HepG2 (cell line): ENCODE results near the gene LIPC. TPM values are rescaled to one million over a fixed set of nuclear protein-coding genes. Genes with fewer than 3 reads are reported as not detected.

Experiments used
- ARNT ChIP-seq: fragments of 450-650 bp; IDR thresholded peaks from 2 replicates; pipeline ENCODE4 v1.6.1; 2017
- ATRX ChIP-seq: sonication (generic); formaldehyde crosslinking; IDR thresholded peaks from 2 replicates; pipeline ENCODE4 v1.4.0; 2020; ENCODE audit warnings: missing genetic modification reagents, borderline replicate concordance
- CHD2 ChIP-seq: IDR thresholded peaks from 2 replicates; pipeline ENCODE4 v1.6.1; 2011; ENCODE audit warnings: low read depth, low read length, improper control_type of control experiment
- FOXA1 ChIP-seq, 2 experiments: fragments of 450-650 bp in 1 of 2; sonication (generic) in 1 of 2; formaldehyde crosslinking in 1 of 2; IDR thresholded peaks; 2 replicates each; pipeline versions ENCODE4 v1.4.0 to v1.6.1; 2016 to 2020; ENCODE audit warnings: missing genetic modification reagents in 1 of 2
- HNF4A ChIP-seq: sonication (generic); formaldehyde crosslinking; IDR thresholded peaks from 2 replicates; pipeline ENCODE4 v1.4.0; 2020; ENCODE audit warnings: missing genetic modification reagents
- IRF2 ChIP-seq: IDR thresholded peaks from 2 replicates; pipeline ENCODE4 v1.6.1; 2018; ENCODE audit warnings: missing genetic modification reagents, missing compliant biosample characterization
- KDM4B ChIP-seq: sonication (generic); formaldehyde crosslinking; IDR thresholded peaks from 2 replicates; pipeline ENCODE4 v1.4.0; 2020; ENCODE audit warnings: missing genetic modification reagents
- SIN3B ChIP-seq: fragments of 150-350 bp; IDR thresholded peaks from 2 replicates; pipeline ENCODE4 v1.6.1; 2014; ENCODE audit warnings: low read length
- TERF1 ChIP-seq: sonication (generic); formaldehyde crosslinking; IDR thresholded peaks from 2 replicates; pipeline ENCODE4 v1.8.0; 2022; ENCODE audit warnings: mild to moderate bottlenecking, missing genetic modification reagents, moderate library complexity
- WIZ ChIP-seq: sonication (generic); formaldehyde crosslinking; IDR thresholded peaks from 2 replicates; pipeline ENCODE4 v1.5.1; 2020; ENCODE audit warnings: mild to moderate bottlenecking, missing genetic modification reagents
- ZBTB25 ChIP-seq: IDR thresholded peaks from 2 replicates; pipeline ENCODE4 v1.6.1; 2018; ENCODE audit warnings: missing genetic modification reagents
- ZBTB7A ChIP-seq: sonication (generic); formaldehyde crosslinking; IDR thresholded peaks from 2 replicates; pipeline ENCODE4 v1.8.0; 2022; ENCODE audit warnings: mild to moderate bottlenecking, missing genetic modification reagents
- ZFP36 ChIP-seq: fragments of 150-350 bp; IDR thresholded peaks from 2 replicates; pipeline ENCODE4 v1.6.1; 2018; ENCODE audit warnings: borderline replicate concordance, low read length, low read depth; ENCODE audit not compliant: partially characterized antibody
- ZNF260 ChIP-seq: sonication (generic); formaldehyde crosslinking; IDR thresholded peaks from 2 replicates; pipeline ENCODE4 v1.4.0; 2020; ENCODE audit warnings: missing genetic modification reagents, low read depth, mild to moderate bottlenecking, borderline replicate concordance
- ZNF30 ChIP-seq: sonication (generic); formaldehyde crosslinking; IDR thresholded peaks from 2 replicates; pipeline ENCODE4 v1.5.0; 2020; ENCODE audit warnings: mild to moderate bottlenecking, missing genetic modification reagents
- ZNF512B ChIP-seq: sonication (generic); formaldehyde crosslinking; IDR thresholded peaks from 2 replicates; pipeline ENCODE4 v1.5.1; 2020; ENCODE audit warnings: missing genetic modification reagents, mild to moderate bottlenecking, borderline replicate concordance
- ZNF616 ChIP-seq: sonication (generic); formaldehyde crosslinking; IDR thresholded peaks from 2 replicates; pipeline ENCODE4 v1.5.0; 2020; ENCODE audit warnings: low read depth, mild to moderate bottlenecking, missing genetic modification reagents
- ZNF749 ChIP-seq: sonication (generic); formaldehyde crosslinking; IDR thresholded peaks from 2 replicates; pipeline ENCODE4 v1.8.0; 2022; ENCODE audit warnings: mild to moderate bottlenecking, missing genetic modification reagents, moderate library complexity, borderline replicate concordance
- ZSCAN9 ChIP-seq: IDR thresholded peaks from 2 replicates; pipeline ENCODE4 v1.6.1; 2016; ENCODE audit warnings: borderline replicate concordance
- polyA plus RNA-seq, 8 experiments: library from polyadenylated mRNA; depleted of rRNA in 3 of 8; stranded (reverse) in 7 of 8; unstranded in 1 of 8; fragments of >200 nt; fragmentation: Illumina TruSeq in 4 of 8; extraction: Trizol in 4 of 8; gene quantifications; 2 replicates each; pipeline versions ENCODE4 v1.2.1 to v1.2.3, GENCODE V29; 2011 to 2016; ENCODE audit warnings: low read depth in 4 of 8, missing spikeins in 1 of 8, mixed read lengths in 1 of 8; ENCODE audit not compliant: insufficient read depth in 1 of 8
- total RNA-seq, 5 experiments: library from RNA; depleted of rRNA; stranded (reverse); fragments of >200 nt; fragmentation: Illumina TruSeq; extraction: Trizol; gene quantifications; 2 replicates each; pipeline ENCODE4 v1.2.3, GENCODE V29; 2016; ENCODE audit warnings: low read depth in 1 of 5
- TF ChIP-seq, protein P1 (sequence below): sonication (generic); formaldehyde crosslinking; IDR thresholded peaks from 2 replicates; pipeline ENCODE4 v1.4.0; 2020; ENCODE audit warnings: missing genetic modification reagents, borderline replicate concordance

The LIPC gene
- total and polyA plus RNA-seq, 2 of the 13 experiments (the other 11 are each of a cell fraction or from before 2014, with no cell fraction given) = 26.0 to 38.0 TPM

DNA sequence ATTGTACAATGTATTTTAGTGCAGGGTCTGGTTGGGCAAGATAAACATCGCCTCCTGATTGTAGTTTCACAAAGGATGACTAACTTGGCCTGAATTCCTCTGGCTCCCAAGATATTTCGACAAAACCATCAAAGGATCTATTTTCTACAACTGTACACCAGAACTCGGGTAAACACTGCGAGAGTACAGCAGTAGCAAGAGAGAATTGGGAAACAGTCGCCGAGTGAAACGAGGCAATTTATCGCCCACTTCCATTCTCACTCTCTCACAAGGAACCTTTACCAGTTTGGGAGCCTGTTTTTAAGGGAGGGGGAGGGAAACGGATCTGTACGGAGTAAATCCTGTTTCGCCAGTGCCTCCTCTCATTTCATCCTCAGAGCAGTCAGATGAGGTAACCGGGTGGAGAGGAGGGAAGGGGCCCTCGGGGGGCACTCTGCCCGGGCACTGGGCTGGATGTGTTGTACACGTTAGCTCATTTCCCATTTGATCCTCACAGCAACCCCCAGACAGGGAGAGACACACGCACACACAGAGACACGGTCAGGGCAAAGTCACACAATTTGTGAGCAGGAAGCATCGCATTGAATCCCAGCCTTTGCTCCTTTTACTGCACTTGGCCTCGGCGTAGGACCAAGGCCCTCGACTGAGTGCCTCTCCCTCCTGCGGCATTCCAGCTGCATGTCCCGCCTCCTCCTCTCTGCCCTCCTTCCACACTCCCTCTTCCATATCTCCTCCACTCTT is 120.1 kb downstream of the LIPC start (continued):
- TF ChIP-seq WIZ (CRISPR knock-in tag) = no peak
- TF ChIP-seq TERF1 (CRISPR knock-in tag) = no peak
- TF ChIP-seq HNF4A (CRISPR knock-in tag) = no peak
- TF ChIP-seq, protein P1, sequence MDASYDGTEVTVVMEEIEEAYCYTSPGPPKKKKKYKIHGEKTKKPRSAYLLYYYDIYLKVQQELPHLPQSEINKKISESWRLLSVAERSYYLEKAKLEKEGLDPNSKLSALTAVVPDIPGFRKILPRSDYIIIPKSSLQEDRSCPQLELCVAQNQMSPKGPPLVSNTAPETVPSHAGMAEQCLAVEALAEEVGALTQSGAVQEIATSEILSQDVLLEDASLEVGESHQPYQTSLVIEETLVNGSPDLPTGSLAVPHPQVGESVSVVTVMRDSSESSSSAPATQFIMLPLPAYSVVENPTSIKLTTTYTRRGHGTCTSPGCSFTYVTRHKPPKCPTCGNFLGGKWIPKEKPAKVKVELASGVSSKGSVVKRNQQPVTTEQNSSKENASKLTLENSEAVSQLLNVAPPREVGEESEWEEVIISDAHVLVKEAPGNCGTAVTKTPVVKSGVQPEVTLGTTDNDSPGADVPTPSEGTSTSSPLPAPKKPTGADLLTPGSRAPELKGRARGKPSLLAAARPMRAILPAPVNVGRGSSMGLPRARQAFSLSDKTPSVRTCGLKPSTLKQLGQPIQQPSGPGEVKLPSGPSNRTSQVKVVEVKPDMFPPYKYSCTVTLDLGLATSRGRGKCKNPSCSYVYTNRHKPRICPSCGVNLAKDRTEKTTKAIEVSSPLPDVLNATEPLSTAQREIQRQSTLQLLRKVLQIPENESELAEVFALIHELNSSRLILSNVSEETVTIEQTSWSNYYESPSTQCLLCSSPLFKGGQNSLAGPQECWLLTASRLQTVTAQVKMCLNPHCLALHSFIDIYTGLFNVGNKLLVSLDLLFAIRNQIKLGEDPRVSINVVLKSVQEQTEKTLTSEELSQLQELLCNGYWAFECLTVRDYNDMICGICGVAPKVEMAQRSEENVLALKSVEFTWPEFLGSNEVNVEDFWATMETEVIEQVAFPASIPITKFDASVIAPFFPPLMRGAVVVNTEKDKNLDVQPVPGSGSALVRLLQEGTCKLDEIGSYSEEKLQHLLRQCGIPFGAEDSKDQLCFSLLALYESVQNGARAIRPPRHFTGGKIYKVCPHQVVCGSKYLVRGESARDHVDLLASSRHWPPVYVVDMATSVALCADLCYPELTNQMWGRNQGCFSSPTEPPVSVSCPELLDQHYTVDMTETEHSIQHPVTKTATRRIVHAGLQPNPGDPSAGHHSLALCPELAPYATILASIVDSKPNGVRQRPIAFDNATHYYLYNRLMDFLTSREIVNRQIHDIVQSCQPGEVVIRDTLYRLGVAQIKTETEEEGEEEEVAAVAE = no peak
- TF ChIP-seq KDM4B (CRISPR knock-in tag) = no peak
- no peak for TF ChIP-seq ZNF260 (CRISPR knock-in tag)
- TF ChIP-seq ZNF616 (CRISPR knock-in tag) = no peak
- TF ChIP-seq ARNT = no peak
- peak; percentile 60; the same call in 1 of the 2 replicates for TF ChIP-seq CHD2
- TF ChIP-seq ZNF749 (CRISPR knock-in tag) = no peak
- no peak for TF ChIP-seq ZNF512B (CRISPR knock-in tag)
- TF ChIP-seq ZNF30 (CRISPR knock-in tag) = no peak
- TF ChIP-seq ZFP36 = no peak
- TF ChIP-seq FOXA1 (IDR thresholded peaks at IDR 0.05) = no peak
- peak; percentile 77 for TF ChIP-seq FOXA1 (CRISPR knock-in tag; IDR thresholded peaks at IDR 0.05)
- 0 out of 2 replicates have a peak, but pooled peaks have one; percentile 26 for TF ChIP-seq IRF2 (CRISPR knock-in tag)
- no peak for TF ChIP-seq ZSCAN9
- TF ChIP-seq ZBTB25 (CRISPR knock-in tag) = no peak
- no peak for TF ChIP-seq ZBTB7A (CRISPR knock-in tag)
- TF ChIP-seq SIN3B = no peak
- no peak for TF ChIP-seq ATRX (CRISPR knock-in tag)
